ENCODE data around the gene BBC3. TPM values are rescaled to one million over a fixed set of nuclear protein-coding genes. Genes with fewer than 3 reads are reported as not detected.
A peak's percentile ranks its signal among the peaks of the same experiment; 100 is the strongest.

BBC3 gene
- total RNA-seq, 1 experiment from 2014 or later = 49.5 TPM

- no peak for TF ChIP-seq ZSCAN18 (CRISPR knock-in tag; IDR thresholded peaks at IDR 0.05)
- no peak for TF ChIP-seq ZNF512 (CRISPR knock-in tag; IDR thresholded peaks at IDR 0.05; ENCODE audit: borderline replicate concordance)
- TF ChIP-seq KAT7 (CRISPR knock-in tag; IDR thresholded peaks at IDR 0.05; ENCODE audit: borderline replicate concordance) = no peak
- no peak for TF ChIP-seq EMX1 (CRISPR knock-in tag; IDR thresholded peaks at IDR 0.05)
- TF ChIP-seq FOXP4 (CRISPR knock-in tag; IDR thresholded peaks at IDR 0.05) = no peak
- no peak for TF ChIP-seq FOXP1 (CRISPR knock-in tag; IDR thresholded peaks at IDR 0.05; ENCODE audit: borderline replicate concordance)
- no peak for TF ChIP-seq TEAD4 (CRISPR knock-in tag; IDR thresholded peaks at IDR 0.05)
- TF ChIP-seq HMGA2 (CRISPR knock-in tag; IDR thresholded peaks at IDR 0.05) = no peak
Observed at GRCh38 chr19:47260476-47260875, 29.5 kb upstream of the BBC3 start (continued).

GRCh38 chr19:47258895-47259555, 28.0 kb upstream of the BBC3 start:
- Mint-ChIP-seq H3K4me3 (peak overlapping the region; percentile 57; the same call in 1 of the 2 replicates), H3K36me3 (peaks cover 43% of the 10 kb centered on the region), H3K4me1 (peaks cover 12% of the 10 kb centered on the region), H3K27ac (peak overlapping the region; percentile 69; the same call in 1 of the 2 replicates), H3K9me3 (no peaks in the 10 kb centered on the region), H3K27me3 (ENCODE audit: low read depth) (peaks cover 2% of the 10 kb centered on the region)
- ChIA-PET POLR2A (no interaction called here), CTCF (no interaction called here)
- DNase-seq (ENCODE audit: low spot score) (no peak), ATAC-seq (no peak)
- no peak for TF ChIP-seq MYBL2 (CRISPR knock-in tag; IDR thresholded peaks at IDR 0.05)

GRCh38 chr19:47258434-47258833, 27.4 kb upstream of the BBC3 start:
- H3K27ac Mint-ChIP-seq = peak overlapping the region; percentile 69; the same call in 1 of the 2 replicates
- H3K4me3 Mint-ChIP-seq = peak overlapping the region; percentile 87
- ChIA-PET POLR2A (no interaction called here), CTCF (no interaction called here)
- ATAC-seq (no peak), DNase-seq (ENCODE audit: low spot score) (no peak)
- H3K27me3 Mint-ChIP-seq (ENCODE audit: low read depth) = peaks cover 6% of the 10 kb centered on the region
- H3K36me3 Mint-ChIP-seq = peaks cover 43% of the 10 kb centered on the region
- peaks cover 12% of the 10 kb centered on the region for H3K4me1 Mint-ChIP-seq
- H3K9me3 Mint-ChIP-seq = no peaks in the 10 kb centered on the region
- TF ChIP-seq GABPB1 (CRISPR knock-in tag; IDR thresholded peaks at IDR 0.05) = no peak
- no peak for TF ChIP-seq IRF2 (CRISPR knock-in tag; IDR thresholded peaks at IDR 0.05; ENCODE audit: borderline replicate concordance, low read depth)
- TF ChIP-seq HMGA2 (CRISPR knock-in tag; IDR thresholded peaks at IDR 0.05) = no peak
- TF ChIP-seq NR2C2 (CRISPR knock-in tag; IDR thresholded peaks at IDR 0.05) = no peak
- TF ChIP-seq AR (CRISPR knock-in tag; IDR thresholded peaks at IDR 0.05) = no peak
- TF ChIP-seq TEAD4 (CRISPR knock-in tag; IDR thresholded peaks at IDR 0.05) = no peak
- no peak for TF ChIP-seq NR1H2 (CRISPR knock-in tag; IDR thresholded peaks at IDR 0.05)
- no peak for TF ChIP-seq ZNF532 (CRISPR knock-in tag; IDR thresholded peaks at IDR 0.05; ENCODE audit: borderline replicate concordance)
- no peak for TF ChIP-seq FOXP4 (CRISPR knock-in tag; IDR thresholded peaks at IDR 0.05)
- TF ChIP-seq ZNF219 (CRISPR knock-in tag; IDR thresholded peaks at IDR 0.05; ENCODE audit: borderline replicate concordance) = no peak
- TF ChIP-seq TEAD1 (CRISPR knock-in tag; IDR thresholded peaks at IDR 0.05) = no peak
- TF ChIP-seq KAT7 (CRISPR knock-in tag; IDR thresholded peaks at IDR 0.05; ENCODE audit: borderline replicate concordance) = no peak

All from WTC11 (cell line).